ENCODE measurements around the gene SIPA1. TPM values are rescaled to one million over a fixed set of nuclear protein-coding genes. Genes with fewer than 3 reads are reported as not detected.

The SIPA1 gene
- total RNA-seq, 1 experiment from 2014 or later = 65.4 TPM

DNA sequence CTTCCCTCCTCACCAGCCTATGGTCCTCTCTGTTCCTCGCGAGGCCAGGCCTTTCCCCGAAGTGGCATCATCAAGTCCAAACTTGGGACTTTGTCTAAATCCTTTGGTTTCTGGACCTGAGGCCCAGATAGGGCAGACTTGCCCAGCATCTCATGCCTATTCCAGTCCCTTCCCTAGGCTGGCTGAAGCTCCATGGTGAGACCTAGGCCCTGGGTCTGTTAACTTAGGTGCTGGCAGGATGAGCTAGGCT lies 13.4 kb downstream of the SIPA1 start:
- H3K27me3 Mint-ChIP-seq (ENCODE audit: low read depth) = peaks cover 3% of the 10 kb centered on the region; the same call in 1 of the 2 replicates
- peaks cover 19% of the 10 kb centered on the region for H3K36me3 Mint-ChIP-seq
- POLR2A ChIA-PET = interaction anchor here (1.6 kb wide), 1 partner anchor 208 kb away, joined by 4 read pairs; no protein-coding TSS in a partner anchor
- peak overlapping the region; percentile 76; the same call in 1 of the 2 replicates for H3K4me3 Mint-ChIP-seq
- H3K9me3 Mint-ChIP-seq = no peaks in the 10 kb centered on the region
- TF ChIP-seq, protein P1, sequence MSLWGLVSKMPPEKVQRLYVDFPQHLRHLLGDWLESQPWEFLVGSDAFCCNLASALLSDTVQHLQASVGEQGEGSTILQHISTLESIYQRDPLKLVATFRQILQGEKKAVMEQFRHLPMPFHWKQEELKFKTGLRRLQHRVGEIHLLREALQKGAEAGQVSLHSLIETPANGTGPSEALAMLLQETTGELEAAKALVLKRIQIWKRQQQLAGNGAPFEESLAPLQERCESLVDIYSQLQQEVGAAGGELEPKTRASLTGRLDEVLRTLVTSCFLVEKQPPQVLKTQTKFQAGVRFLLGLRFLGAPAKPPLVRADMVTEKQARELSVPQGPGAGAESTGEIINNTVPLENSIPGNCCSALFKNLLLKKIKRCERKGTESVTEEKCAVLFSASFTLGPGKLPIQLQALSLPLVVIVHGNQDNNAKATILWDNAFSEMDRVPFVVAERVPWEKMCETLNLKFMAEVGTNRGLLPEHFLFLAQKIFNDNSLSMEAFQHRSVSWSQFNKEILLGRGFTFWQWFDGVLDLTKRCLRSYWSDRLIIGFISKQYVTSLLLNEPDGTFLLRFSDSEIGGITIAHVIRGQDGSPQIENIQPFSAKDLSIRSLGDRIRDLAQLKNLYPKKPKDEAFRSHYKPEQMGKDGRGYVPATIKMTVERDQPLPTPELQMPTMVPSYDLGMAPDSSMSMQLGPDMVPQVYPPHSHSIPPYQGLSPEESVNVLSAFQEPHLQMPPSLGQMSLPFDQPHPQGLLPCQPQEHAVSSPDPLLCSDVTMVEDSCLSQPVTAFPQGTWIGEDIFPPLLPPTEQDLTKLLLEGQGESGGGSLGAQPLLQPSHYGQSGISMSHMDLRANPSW (CRISPR knock-in tag; conservative IDR thresholded peaks at IDR 0.05; ENCODE audit: low read depth) = no peak
- TF ChIP-seq, protein P2, sequence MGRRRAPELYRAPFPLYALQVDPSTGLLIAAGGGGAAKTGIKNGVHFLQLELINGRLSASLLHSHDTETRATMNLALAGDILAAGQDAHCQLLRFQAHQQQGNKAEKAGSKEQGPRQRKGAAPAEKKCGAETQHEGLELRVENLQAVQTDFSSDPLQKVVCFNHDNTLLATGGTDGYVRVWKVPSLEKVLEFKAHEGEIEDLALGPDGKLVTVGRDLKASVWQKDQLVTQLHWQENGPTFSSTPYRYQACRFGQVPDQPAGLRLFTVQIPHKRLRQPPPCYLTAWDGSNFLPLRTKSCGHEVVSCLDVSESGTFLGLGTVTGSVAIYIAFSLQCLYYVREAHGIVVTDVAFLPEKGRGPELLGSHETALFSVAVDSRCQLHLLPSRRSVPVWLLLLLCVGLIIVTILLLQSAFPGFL (CRISPR knock-in tag; IDR thresholded peaks at IDR 0.05; ENCODE audit: borderline replicate concordance) = no peak
- TF ChIP-seq CREB1 (CRISPR knock-in tag; IDR thresholded peaks at IDR 0.05) = no peak
- no peak for TF ChIP-seq EMX1 (CRISPR knock-in tag; IDR thresholded peaks at IDR 0.05)
- TF ChIP-seq, protein P3, sequence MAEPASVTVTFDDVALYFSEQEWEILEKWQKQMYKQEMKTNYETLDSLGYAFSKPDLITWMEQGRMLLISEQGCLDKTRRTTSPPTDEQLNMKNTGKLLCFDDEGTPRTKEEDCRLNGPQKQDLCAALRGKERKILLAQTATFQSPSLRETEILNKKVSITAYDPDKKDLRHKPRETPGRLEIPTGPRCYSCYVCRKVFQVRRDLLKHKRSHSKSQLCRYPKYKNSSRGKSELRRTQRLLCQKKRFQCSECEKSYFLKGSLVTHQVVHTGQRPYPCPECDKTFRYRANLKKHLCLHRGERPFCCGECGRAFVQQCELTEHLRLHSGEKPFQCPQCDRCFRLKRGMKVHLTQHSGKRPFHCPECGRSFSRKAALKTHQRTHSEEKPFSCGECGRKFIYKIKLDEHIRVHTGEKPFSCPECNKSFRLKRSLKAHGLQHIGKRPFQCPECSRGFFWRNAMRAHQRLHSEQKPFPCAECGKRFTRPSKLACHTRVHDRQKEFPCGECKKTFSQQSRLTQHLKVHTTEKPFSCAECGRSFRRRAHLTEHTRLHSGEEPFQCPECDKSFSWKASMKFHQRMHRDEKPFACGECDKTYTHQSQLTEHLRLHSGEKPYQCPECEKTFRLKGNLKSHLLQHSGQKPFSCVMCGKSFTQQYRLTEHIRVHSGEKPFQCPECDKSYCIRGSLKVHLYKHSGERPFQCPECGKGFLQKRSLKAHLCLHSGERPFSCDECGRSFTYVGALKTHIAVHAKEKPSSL (CRISPR knock-in tag; conservative IDR thresholded peaks at IDR 0.05) = no peak
- TF ChIP-seq NFATC4 (CRISPR knock-in tag; IDR thresholded peaks at IDR 0.05) = no peak
- TF ChIP-seq, protein P4, sequence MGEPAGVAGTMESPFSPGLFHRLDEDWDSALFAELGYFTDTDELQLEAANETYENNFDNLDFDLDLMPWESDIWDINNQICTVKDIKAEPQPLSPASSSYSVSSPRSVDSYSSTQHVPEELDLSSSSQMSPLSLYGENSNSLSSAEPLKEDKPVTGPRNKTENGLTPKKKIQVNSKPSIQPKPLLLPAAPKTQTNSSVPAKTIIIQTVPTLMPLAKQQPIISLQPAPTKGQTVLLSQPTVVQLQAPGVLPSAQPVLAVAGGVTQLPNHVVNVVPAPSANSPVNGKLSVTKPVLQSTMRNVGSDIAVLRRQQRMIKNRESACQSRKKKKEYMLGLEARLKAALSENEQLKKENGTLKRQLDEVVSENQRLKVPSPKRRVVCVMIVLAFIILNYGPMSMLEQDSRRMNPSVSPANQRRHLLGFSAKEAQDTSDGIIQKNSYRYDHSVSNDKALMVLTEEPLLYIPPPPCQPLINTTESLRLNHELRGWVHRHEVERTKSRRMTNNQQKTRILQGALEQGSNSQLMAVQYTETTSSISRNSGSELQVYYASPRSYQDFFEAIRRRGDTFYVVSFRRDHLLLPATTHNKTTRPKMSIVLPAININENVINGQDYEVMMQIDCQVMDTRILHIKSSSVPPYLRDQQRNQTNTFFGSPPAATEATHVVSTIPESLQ (CRISPR knock-in tag; IDR thresholded peaks at IDR 0.05) = no peak
- no peak for TF ChIP-seq GABPB1 (CRISPR knock-in tag; IDR thresholded peaks at IDR 0.05)
- TF ChIP-seq RORB (CRISPR knock-in tag; IDR thresholded peaks at IDR 0.05) = no peak
- TF ChIP-seq ETV6 (CRISPR knock-in tag; IDR thresholded peaks at IDR 0.05) = no peak
- TF ChIP-seq, protein P5, sequence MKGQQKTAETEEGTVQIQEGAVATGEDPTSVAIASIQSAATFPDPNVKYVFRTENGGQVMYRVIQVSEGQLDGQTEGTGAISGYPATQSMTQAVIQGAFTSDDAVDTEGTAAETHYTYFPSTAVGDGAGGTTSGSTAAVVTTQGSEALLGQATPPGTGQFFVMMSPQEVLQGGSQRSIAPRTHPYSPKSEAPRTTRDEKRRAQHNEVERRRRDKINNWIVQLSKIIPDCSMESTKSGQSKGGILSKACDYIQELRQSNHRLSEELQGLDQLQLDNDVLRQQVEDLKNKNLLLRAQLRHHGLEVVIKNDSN (CRISPR knock-in tag; IDR thresholded peaks at IDR 0.05) = no peak
- TF ChIP-seq RELA (CRISPR knock-in tag; IDR thresholded peaks at IDR 0.05; ENCODE audit: borderline replicate concordance) = no peak
- TF ChIP-seq, protein P6, sequence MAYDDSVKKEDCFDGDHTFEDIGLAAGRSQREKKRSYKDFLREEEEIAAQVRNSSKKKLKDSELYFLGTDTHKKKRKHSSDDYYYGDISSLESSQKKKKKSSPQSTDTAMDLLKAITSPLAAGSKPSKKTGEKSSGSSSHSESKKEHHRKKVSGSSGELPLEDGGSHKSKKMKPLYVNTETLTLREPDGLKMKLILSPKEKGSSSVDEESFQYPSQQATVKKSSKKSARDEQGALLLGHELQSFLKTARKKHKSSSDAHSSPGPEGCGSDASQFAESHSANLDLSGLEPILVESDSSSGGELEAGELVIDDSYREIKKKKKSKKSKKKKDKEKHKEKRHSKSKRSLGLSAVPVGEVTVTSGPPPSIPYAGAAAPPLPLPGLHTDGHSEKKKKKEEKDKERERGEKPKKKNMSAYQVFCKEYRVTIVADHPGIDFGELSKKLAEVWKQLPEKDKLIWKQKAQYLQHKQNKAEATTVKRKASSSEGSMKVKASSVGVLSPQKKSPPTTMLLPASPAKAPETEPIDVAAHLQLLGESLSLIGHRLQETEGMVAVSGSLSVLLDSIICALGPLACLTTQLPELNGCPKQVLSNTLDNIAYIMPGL (CRISPR knock-in tag; IDR thresholded peaks at IDR 0.05) = no peak
- TF ChIP-seq, protein P7, sequence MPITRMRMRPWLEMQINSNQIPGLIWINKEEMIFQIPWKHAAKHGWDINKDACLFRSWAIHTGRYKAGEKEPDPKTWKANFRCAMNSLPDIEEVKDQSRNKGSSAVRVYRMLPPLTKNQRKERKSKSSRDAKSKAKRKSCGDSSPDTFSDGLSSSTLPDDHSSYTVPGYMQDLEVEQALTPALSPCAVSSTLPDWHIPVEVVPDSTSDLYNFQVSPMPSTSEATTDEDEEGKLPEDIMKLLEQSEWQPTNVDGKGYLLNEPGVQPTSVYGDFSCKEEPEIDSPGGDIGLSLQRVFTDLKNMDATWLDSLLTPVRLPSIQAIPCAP (CRISPR knock-in tag; IDR thresholded peaks at IDR 0.05) = no peak
- TF ChIP-seq FOXK1 (CRISPR knock-in tag; IDR thresholded peaks at IDR 0.05) = no peak
- TF ChIP-seq TP53 (CRISPR knock-in tag; IDR thresholded peaks at IDR 0.05) = no peak
- no peak overlapping the region for H3K27ac Mint-ChIP-seq
- CTCF ChIA-PET = interaction anchor here (2.4 to 5.0 kb wide), 3 partner anchors 9 to 58 kb away, joined by 12 to 23 read pairs (median 13); partner anchors contain the start of gene SIPA1
- H3K4me1 Mint-ChIP-seq = peaks cover 21% of the 10 kb centered on the region
- DNase-seq (ENCODE audit: low spot score) (no peak), ATAC-seq (no peak)

All from WTC11 (cell line).